GM18907 (cell line): ENCODE results near the gene LGALS13.

Source experiments
- ATAC-seq: cut with Tn5 transposase; IDR thresholded peaks from one replicate; pipeline ENCODE4 v1.9.1; 2021; ENCODE audit warnings: mild to moderate bottlenecking, moderate library complexity; ENCODE audit not compliant: unreplicated experiment

LGALS13 gene

GRCh38 chr19:39602224-39602623 is at the start of gene LGALS13:
LGALS13 (plus strand) TSS chr19:39602524; CDS start chr19:39602569, 45 bp downstream.
- no peak for ATAC-seq

- ATAC-seq, result no peak
Measured at GRCh38 chr19:39553082-39553652, 49.2 kb upstream of the LGALS13 start.

- no peak for ATAC-seq
Measured at GRCh38 chr19:39554701-39555311, 47.5 kb upstream of the LGALS13 start.

- ATAC-seq, result no peak
Measured at GRCh38 chr19:39555883-39556282, 46.4 kb upstream of the LGALS13 start.

- no peak for ATAC-seq
Measured at GRCh38 chr19:39557811-39558623, 44.3 kb upstream of the LGALS13 start.

DNA sequence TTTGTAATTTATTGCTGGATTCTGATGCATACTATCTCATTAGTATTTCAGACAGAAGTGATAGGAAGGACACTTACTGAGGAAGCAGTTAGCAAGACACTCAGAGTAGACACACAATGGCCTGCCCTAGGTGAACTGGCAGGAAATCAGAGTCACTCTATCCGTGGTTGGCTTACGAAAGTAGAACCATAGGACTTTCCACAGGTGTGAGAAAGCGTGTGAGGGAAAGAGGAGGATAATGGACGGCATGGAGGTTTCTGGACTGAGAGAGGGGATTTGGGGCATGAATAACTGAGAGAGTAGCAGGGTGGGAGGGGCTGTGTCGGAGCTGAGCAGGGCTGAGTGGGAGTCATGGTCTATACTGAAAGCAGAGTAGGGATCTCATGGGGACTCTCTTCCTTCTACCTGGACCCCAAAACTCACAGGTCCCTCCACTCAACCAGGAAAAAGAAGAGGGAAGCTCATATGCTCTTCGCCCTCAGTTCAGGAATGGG is 43.7 kb upstream of the LGALS13 start:
- no peak for ATAC-seq

GRCh38 chr19:39563408-39563807 is 38.9 kb upstream of the LGALS13 start:
- ATAC-seq, result no peak

GRCh38 chr19:39566064-39566463 is 36.3 kb upstream of the LGALS13 start:
- no peak for ATAC-seq

- ATAC-seq, result no peak
Measured at GRCh38 chr19:39568604-39569003, 33.7 kb upstream of the LGALS13 start.

GRCh38 chr19:39582442-39582841 is 19.9 kb upstream of the LGALS13 start:
- ATAC-seq, result no peak

GRCh38 chr19:39582891-39583625 is 19.3 kb upstream of the LGALS13 start:
- ATAC-seq, result no peak

DNA sequence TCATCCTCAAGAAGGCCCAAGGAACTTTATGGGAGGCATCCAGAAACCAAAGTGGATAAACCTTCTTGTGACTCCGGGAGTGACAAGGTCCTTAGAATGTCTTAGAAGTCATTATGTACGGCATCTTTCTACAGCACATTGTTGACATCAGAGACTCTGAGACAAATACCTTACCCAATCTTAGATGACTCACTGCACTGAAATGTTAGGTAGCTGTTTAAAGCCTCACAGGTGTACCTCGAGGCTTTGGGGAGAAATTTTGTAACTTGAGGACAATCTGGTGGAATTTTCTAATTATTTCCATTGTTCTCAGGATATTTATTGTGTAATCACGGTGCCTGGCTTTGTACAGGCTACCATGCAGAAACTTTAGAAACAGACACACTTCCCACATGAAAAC is 14.8 kb upstream of the LGALS13 start:
- no peak for ATAC-seq

DNA sequence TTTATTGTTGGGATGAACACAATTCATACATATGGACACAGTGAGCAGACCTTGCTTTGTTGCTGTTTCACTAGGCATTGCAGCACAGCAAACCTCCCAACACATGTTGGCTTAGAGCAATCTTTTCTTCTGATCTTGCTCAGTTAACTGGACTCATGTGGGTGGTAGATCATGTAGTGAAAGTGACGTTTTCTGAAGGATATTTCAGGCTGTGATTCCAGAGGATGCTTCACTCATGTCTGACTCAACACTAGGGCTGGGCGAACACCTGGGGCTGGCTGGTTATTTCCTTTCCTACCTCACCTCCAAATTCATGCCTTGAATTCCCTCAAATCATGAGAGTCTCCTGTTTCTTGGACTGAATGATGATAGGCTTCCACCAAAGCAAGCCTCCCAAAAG is 14.3 kb upstream of the LGALS13 start:
- ATAC-seq, result no peak

DNA sequence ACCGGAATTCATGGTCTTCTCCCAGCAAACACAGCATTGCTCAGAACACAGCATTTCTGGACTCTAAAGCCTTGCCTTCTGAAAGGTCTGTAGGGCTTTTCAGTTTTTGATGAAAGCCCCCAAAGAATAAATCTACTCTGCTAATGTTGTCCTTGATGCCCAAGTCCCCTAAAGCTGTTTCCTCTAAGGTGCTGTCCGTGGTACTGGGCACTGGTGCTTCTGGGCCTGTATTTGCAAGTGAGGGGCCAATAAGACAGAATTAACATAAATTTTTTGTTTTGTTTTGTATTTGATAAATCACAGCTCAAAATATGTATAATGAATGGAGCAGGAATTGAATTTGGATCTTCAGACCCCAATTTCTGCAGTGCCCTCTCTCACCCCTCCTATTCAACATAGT is 12.1 kb upstream of the LGALS13 start:
- ATAC-seq, result no peak

- no peak for ATAC-seq
Measured at GRCh38 chr19:39592381-39592780, 9.9 kb upstream of the LGALS13 start.

- ATAC-seq, result no peak
Measured at GRCh38 chr19:39595950-39596349, 6.4 kb upstream of the LGALS13 start.

DNA sequence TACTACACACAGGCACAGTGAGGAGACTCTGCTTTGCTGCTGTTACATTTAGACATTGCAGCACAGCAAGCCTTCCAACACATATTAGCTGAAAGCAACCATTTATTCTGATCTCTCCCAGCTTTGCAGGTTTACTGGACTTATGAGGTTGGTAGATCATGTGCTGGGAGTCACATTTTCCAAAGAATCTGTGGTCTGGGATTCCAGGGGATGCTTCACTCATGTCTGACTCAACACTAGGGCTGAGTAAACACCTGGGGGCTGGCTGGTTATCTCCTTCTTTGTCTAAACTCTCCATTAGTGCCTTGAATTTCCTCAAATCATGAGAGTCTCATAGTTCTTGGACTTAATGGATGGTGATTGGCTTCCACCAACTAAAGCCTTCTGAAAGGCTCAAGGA is 5.4 kb upstream of the LGALS13 start:
- ATAC-seq, result no peak

GRCh38 chr19:39599116-39599515 is 3.2 kb upstream of the LGALS13 start:
- ATAC-seq, result no peak

GRCh38 chr19:39603825-39604224 is 1.5 kb downstream of the LGALS13 start:
- ATAC-seq, result no peak

- no peak for ATAC-seq
Measured at GRCh38 chr19:39607021-39607420, 4.7 kb downstream of the LGALS13 start.

GRCh38 chr19:39607561-39607960 is 5.2 kb downstream of the LGALS13 start:
- ATAC-seq, result no peak
